ENCODE measurements around the gene PGF.

The PGF gene

GRCh38 chr14:74898083-74898482 lies 57.3 kb downstream of the PGF start (continued):
- TF ChIP-seq, protein P1, sequence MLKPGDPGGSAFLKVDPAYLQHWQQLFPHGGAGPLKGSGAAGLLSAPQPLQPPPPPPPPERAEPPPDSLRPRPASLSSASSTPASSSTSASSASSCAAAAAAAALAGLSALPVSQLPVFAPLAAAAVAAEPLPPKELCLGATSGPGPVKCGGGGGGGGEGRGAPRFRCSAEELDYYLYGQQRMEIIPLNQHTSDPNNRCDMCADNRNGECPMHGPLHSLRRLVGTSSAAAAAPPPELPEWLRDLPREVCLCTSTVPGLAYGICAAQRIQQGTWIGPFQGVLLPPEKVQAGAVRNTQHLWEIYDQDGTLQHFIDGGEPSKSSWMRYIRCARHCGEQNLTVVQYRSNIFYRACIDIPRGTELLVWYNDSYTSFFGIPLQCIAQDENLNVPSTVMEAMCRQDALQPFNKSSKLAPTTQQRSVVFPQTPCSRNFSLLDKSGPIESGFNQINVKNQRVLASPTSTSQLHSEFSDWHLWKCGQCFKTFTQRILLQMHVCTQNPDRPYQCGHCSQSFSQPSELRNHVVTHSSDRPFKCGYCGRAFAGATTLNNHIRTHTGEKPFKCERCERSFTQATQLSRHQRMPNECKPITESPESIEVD (tag by site-specific recombination; IDR thresholded peaks at IDR 0.05), result no peak
- TF ChIP-seq ELK4 (IDR thresholded peaks at IDR 0.05; ENCODE audit: borderline replicate concordance, low read depth, low read length), result no peak
- TF ChIP-seq ZNF114 (tag by site-specific recombination; IDR thresholded peaks at IDR 0.05), result no peak

- H3K4me1 ChIP-seq (ENCODE audit: control insufficient read depth, insufficient read depth, low read length), result no peaks in the 10 kb centered on the region
- no peak overlapping the region for H3K4me3 ChIP-seq (ENCODE audit: low read depth, low read length)
- H3K9me3 ChIP-seq (ENCODE audit: control insufficient read depth, insufficient read depth, low read depth, low read length), result no peaks in the 10 kb centered on the region
- H3K27ac ChIP-seq (ENCODE audit: extremely low read depth, low read depth, low read length), result no peak overlapping the region
- ChIA-PET CTCF (interaction anchor here (0.7 to 7.6 kb wide), 4 partner anchors 10 to 37 kb away, joined by 3 to 64 read pairs (median 4); no protein-coding TSS in a partner anchor), POLR2A (interaction anchor here (0.5 to 1.3 kb wide), 3 partner anchors 16 to 246 kb away, joined by 3 to 5 read pairs (median 3); partner anchors contain the start of gene DLST)
- no peak for TF ChIP-seq ZNF404 (tag by site-specific recombination; IDR thresholded peaks at IDR 0.05)
- TF ChIP-seq, protein P1 (tag by site-specific recombination; IDR thresholded peaks at IDR 0.05), result no peak
- no peak for TF ChIP-seq ZBTB7A (tag by site-specific recombination; IDR thresholded peaks at IDR 0.05; ENCODE audit: low read depth)
- TF ChIP-seq ZSCAN4 (tag by site-specific recombination; IDR thresholded peaks at IDR 0.05), result no peak
- no peak for TF ChIP-seq ZNF239 (tag by site-specific recombination; IDR thresholded peaks at IDR 0.05)
- TF ChIP-seq ZNF362 (tag by site-specific recombination; IDR thresholded peaks at IDR 0.05), result no peak
- TF ChIP-seq BCL11B (tag by site-specific recombination; IDR thresholded peaks at IDR 0.05; ENCODE audit: low read depth), result no peak
- TF ChIP-seq, protein P2, sequence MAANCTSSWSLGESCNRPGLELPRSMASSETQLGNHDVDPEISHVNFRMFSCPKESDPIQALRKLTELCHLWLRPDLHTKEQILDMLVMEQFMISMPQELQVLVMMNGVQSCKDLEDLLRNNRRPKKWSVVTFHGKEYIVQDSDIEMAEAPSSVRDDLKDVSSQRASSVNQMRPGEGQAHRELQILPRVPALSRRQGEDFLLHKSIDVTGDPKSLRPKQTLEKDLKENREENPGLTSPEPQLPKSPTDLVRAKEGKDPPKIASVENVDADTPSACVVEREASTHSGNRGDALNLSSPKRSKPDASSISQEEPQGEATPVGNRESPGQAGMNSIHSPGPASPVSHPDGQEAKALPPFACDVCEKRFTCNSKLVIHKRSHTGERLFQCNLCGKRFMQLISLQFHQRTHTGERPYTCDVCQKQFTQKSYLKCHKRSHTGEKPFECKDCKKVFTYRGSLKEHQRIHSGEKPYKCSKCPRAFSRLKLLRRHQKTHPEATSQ (tag by site-specific recombination; IDR thresholded peaks at IDR 0.05), result no peak
- peaks cover 69 to 99% of the 10 kb centered on the region in 2 experiments for H3K36me3 ChIP-seq (ENCODE audit: control insufficient read depth in 2 of 2, insufficient read depth in 1 of 2, low read length in 2 of 2)
Observed at GRCh38 chr14:74897642-74898041, 57.8 kb downstream of the PGF start.

GRCh38 chr14:74896400-74896799 lies 59.0 kb downstream of the PGF start:
- Histone ChIP-seq H3K4me3 (ENCODE audit: low read depth, low read length) (no peak overlapping the region), H3K27ac (ENCODE audit: extremely low read depth, low read depth, low read length) (no peak overlapping the region), H3K36me3 (ENCODE audit: control insufficient read depth in 2 of 2, insufficient read depth in 1 of 2, low read length in 2 of 2) (peaks cover 69 to 99% of the 10 kb centered on the region in 2 experiments), H3K4me1 (ENCODE audit: control insufficient read depth, insufficient read depth, low read length) (no peaks in the 10 kb centered on the region), H3K9me3 (ENCODE audit: control insufficient read depth, insufficient read depth, low read depth, low read length) (no peaks in the 10 kb centered on the region)
- ChIA-PET POLR2A (no interaction called here), CTCF (interaction anchor here (7.6 kb wide), 1 partner anchor 11 kb away, joined by 64 read pairs; no protein-coding TSS in a partner anchor)
- TF ChIP-seq ZNF148 (tag by site-specific recombination; IDR thresholded peaks at IDR 0.05; ENCODE audit: borderline replicate concordance) (no peak), ZNF596 (tag by site-specific recombination; IDR thresholded peaks at IDR 0.05) (no peak), ZBTB6 (tag by site-specific recombination; IDR thresholded peaks at IDR 0.05) (no peak), PATZ1 (tag by site-specific recombination; IDR thresholded peaks at IDR 0.05) (no peak), ZNF324 (tag by site-specific recombination; IDR thresholded peaks at IDR 0.05) (no peak), HOXA7 (CRISPR knock-in tag; IDR thresholded peaks at IDR 0.05; ENCODE audit: borderline replicate concordance) (no peak), GLI4 (tag by site-specific recombination; IDR thresholded peaks at IDR 0.05) (no peak)
